ENCODE measurements around the gene TMTC1.

The TMTC1 gene

DNA sequence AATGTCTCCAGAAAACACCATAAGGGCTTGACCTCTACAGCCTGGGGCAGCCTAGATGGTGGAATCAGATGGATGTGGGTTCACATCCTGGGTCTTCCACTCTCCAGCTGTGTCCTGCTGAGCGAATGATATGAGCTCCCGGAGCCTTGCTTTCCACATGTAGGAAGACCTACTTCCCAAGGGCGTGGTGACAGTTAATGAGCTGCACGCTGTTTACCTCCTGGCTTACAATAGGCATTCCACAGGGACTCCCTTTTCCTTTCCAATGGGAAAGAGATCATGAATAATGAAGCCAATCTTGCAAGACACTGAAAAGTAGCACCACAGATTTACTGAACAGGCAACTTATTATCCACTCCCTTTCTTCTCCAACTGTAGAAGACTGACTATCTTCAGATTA, 46.1 kb downstream of the TMTC1 start:
- TF ChIP-seq, protein P1, sequence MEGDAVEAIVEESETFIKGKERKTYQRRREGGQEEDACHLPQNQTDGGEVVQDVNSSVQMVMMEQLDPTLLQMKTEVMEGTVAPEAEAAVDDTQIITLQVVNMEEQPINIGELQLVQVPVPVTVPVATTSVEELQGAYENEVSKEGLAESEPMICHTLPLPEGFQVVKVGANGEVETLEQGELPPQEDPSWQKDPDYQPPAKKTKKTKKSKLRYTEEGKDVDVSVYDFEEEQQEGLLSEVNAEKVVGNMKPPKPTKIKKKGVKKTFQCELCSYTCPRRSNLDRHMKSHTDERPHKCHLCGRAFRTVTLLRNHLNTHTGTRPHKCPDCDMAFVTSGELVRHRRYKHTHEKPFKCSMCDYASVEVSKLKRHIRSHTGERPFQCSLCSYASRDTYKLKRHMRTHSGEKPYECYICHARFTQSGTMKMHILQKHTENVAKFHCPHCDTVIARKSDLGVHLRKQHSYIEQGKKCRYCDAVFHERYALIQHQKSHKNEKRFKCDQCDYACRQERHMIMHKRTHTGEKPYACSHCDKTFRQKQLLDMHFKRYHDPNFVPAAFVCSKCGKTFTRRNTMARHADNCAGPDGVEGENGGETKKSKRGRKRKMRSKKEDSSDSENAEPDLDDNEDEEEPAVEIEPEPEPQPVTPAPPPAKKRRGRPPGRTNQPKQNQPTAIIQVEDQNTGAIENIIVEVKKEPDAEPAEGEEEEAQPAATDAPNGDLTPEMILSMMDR (IDR thresholded peaks at IDR 0.05; ENCODE audit: borderline replicate concordance, control extremely low read depth, extremely low read depth, insufficient read depth, missing control alignments), result no peak
- in situ Hi-C loops (cut with MboI; ENCODE audit: low sequenced_read_pairs, unreplicated experiment), result no loop called here
- no peak for DNase-seq (ENCODE audit: low spot score)

DNA sequence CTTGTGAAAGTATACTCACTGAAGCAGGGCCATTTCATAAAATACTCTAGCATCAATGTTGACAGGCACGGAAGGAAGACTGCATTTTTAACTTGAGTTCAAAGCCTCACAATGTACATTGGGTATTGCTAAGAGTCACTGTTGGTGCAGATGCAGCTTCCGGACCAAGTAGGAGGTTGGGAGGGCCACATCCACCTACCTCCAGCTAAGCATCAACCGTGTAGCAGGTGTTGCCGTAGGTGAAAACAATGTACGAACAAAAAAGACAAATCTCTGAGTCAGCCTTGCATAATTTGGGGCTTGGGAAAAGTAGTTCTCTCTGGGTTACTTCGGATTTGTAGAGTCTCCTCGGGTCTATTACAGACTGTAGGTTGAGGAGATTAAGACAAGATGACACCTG, 48.1 kb downstream of the TMTC1 start:
- in situ Hi-C loops (cut with MboI; ENCODE audit: low sequenced_read_pairs, unreplicated experiment), result no loop called here
- no peak for DNase-seq (ENCODE audit: low spot score)
- TF ChIP-seq, protein P1 (IDR thresholded peaks at IDR 0.05; ENCODE audit: borderline replicate concordance, control extremely low read depth, extremely low read depth, insufficient read depth, missing control alignments), result no peak

DNA sequence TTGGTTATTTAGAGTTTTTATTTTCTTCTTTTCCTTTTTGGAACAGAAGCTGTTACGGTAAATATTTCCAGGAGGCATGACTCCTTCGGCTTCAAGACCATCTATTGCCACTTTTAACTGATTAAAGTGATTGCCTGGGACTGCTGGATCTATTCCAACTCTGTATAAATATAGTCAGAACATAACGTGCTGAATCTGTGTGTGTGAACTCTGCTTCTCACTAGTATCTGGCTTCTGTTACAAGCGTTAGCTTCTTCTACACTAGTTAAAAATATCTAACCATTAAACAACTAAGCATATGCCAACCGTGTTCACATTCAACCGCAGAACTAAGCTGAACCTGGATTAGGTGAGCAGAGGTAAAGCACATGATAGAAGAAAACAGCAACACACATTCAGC, 49.0 kb downstream of the TMTC1 start:
- in situ Hi-C loops (cut with MboI; ENCODE audit: low sequenced_read_pairs, unreplicated experiment), result no loop called here
- no peak for DNase-seq (ENCODE audit: low spot score)

DNA sequence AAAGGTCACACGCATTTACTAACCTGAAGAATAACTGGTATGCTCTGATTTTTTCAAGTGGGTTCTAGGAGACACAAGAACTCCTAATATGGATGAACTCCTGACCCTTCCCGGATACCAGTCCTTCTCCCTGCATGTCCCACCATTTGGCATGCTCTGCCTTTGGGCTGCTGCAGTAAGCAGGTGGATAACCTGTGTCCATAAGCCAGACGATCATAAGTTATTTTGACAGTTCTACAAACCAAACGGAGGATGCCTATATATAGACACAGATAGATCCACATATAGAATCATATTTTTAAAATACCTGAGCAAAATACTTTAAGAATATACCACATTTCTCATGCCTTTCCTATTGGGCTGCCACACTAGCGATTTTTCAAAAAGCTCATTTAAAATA, 49.4 kb downstream of the TMTC1 start:
- DNase-seq (ENCODE audit: low spot score), result no peak
- TF ChIP-seq, protein P1 (IDR thresholded peaks at IDR 0.05; ENCODE audit: borderline replicate concordance, control extremely low read depth, extremely low read depth, insufficient read depth, missing control alignments), result no peak
- in situ Hi-C loops (cut with MboI; ENCODE audit: low sequenced_read_pairs, unreplicated experiment), result no loop called here

More for the DNA sequence above, 49.0 kb downstream of the TMTC1 start:
- TF ChIP-seq, protein P1 (IDR thresholded peaks at IDR 0.05; ENCODE audit: borderline replicate concordance, control extremely low read depth, extremely low read depth, insufficient read depth, missing control alignments), result no peak

DNA sequence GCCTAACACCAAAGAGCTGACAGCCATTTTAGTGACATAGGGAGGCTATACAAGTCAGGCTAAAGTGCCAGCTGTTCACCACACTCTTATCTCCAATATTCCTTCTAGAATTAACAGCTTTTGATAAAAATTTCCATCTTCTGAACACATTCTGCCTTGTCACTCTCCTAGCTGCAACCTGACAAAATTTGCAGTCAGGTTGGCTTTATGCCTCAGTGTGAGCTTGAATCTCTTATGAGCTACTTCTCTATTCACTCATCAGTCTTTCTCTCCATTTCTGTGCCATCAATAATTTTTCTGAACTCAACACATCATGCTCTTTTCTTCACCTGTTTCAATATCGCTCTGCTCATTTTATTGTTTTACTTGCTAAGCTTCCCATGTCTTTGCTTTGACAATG, 50.2 kb downstream of the TMTC1 start:
- TF ChIP-seq, protein P1 (IDR thresholded peaks at IDR 0.05; ENCODE audit: borderline replicate concordance, control extremely low read depth, extremely low read depth, insufficient read depth, missing control alignments), result no peak
- in situ Hi-C loops (cut with MboI; ENCODE audit: low sequenced_read_pairs, unreplicated experiment), result no loop called here
- DNase-seq (ENCODE audit: low spot score), result no peak

DNA sequence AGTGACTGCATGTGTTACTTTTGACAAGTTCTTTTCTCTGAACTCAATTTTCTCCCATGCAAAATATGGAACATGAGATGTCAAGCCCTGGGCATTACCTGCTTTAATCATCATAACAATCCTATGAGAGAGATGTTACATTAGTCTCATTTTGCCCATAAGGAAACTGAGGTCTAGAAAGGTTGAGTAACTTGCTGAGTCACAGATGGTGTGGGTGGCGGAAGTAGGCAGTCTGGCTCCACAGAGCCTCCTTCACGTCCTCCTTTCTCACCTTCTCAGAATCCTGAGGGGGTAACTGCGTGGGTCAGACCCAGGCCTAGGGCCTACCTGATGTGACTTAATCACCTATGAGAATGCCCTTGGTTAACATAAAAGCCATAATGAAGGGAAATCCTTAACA, 50.7 kb downstream of the TMTC1 start:
- in situ Hi-C loops (cut with MboI; ENCODE audit: low sequenced_read_pairs, unreplicated experiment), result no loop called here
- TF ChIP-seq, protein P1 (IDR thresholded peaks at IDR 0.05; ENCODE audit: borderline replicate concordance, control extremely low read depth, extremely low read depth, insufficient read depth, missing control alignments), result no peak
- DNase-seq (ENCODE audit: low spot score), result no peak

DNA sequence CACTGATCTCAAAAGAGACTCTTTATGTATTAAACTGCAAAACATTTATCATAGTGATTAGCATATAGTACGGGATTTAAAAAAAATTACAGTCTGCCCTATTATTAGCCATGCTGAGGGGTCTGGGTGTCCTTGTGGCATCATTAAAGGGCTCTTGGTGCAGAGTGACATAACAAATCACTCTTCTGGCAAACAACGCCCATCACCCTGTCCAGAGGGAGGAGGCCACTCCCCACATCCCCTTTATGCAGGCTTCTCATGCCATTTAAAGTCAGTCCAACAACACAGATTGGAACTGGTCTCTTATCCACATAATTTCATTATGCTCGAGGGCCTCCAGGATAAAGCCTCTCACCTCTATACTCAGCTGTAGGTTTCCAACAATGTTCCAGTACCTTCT, 51.1 kb downstream of the TMTC1 start:
- in situ Hi-C loops (cut with MboI; ENCODE audit: low sequenced_read_pairs, unreplicated experiment), result no loop called here
- no peak for DNase-seq (ENCODE audit: low spot score)
- TF ChIP-seq, protein P1 (IDR thresholded peaks at IDR 0.05; ENCODE audit: borderline replicate concordance, control extremely low read depth, extremely low read depth, insufficient read depth, missing control alignments), result no peak
